ENCODE results near the gene HOXB3. TPM values are rescaled to one million over a fixed set of nuclear protein-coding genes. Genes with fewer than 3 reads are reported as not detected.

The HOXB3 gene
- polyA plus RNA-seq, 1 of the 3 experiments (the other 2 are of a cell fraction): 0.46 TPM

DNA sequence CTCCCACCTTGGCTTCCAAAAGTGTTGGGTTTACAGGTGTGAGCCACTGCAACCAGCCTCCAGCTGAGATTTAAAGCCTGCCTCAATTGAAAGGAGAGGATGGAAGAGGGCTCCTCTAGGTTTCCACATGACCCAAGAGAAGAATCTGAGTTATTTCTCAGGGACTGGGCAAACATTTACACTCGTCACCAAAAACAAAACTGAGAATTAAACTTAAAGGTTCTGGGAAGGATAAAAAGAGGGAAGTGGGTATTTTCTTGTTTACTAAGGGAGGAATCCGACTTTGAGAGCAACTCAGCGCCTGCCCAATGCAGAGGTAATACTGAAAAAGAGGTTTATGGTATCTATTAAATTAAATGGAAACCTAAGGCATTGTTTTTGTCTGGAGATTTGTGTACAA lies 72.6 kb downstream of the HOXB3 start:
- WGBS (ENCODE audit: low lambda C conversion rate): under 1% methylated on average over 3 of the region's 3 CpGs
- ChIA-PET CTCF (no interaction called here), POLR2A (no interaction called here)
- H3K9me3 ChIP-seq: no peaks in the 10 kb centered on the region
- no peak overlapping the region for H2AFZ ChIP-seq (ENCODE audit: low read depth)
- no peaks in the 10 kb centered on the region for H3K36me3 ChIP-seq (replicated peaks in 1 of 2; ENCODE audit: control insufficient read depth in 1 of 2, insufficient read depth in 2 of 2, low read length in 1 of 2)
- no peaks in the 10 kb centered on the region for H3K4me1 ChIP-seq (ENCODE audit: control insufficient read depth in 1 of 2, insufficient read depth in 2 of 2, low read depth in 1 of 2, low read length in 1 of 2)
- no peaks in the 10 kb centered on the region for H3F3A ChIP-seq (replicated peaks; ENCODE audit: insufficient read depth)
- no peak overlapping the region for H3K4me2 ChIP-seq
- no peak overlapping the region for H3K27ac ChIP-seq (ENCODE audit: low read depth in 2 of 2, low read length in 1 of 2)
- no peaks in the 10 kb centered on the region for H4K20me1 ChIP-seq (ENCODE audit: insufficient read depth)
- no peak for TF ChIP-seq FOXJ3 (CRISPR knock-in tag; IDR thresholded peaks at IDR 0.05)
- no peak for TF ChIP-seq RCOR1 (IDR thresholded peaks at IDR 0.05; ENCODE audit: low read length)
- TF ChIP-seq NRF1 (IDR thresholded peaks at IDR 0.05; ENCODE audit: low read depth, low read length): no peak
- TF ChIP-seq ELF1 (IDR thresholded peaks at IDR 0.05): no peak
- TF ChIP-seq CHD2 (IDR thresholded peaks at IDR 0.05; ENCODE audit: low read length, partially characterized antibody): no peak
- TF ChIP-seq, protein P1, sequence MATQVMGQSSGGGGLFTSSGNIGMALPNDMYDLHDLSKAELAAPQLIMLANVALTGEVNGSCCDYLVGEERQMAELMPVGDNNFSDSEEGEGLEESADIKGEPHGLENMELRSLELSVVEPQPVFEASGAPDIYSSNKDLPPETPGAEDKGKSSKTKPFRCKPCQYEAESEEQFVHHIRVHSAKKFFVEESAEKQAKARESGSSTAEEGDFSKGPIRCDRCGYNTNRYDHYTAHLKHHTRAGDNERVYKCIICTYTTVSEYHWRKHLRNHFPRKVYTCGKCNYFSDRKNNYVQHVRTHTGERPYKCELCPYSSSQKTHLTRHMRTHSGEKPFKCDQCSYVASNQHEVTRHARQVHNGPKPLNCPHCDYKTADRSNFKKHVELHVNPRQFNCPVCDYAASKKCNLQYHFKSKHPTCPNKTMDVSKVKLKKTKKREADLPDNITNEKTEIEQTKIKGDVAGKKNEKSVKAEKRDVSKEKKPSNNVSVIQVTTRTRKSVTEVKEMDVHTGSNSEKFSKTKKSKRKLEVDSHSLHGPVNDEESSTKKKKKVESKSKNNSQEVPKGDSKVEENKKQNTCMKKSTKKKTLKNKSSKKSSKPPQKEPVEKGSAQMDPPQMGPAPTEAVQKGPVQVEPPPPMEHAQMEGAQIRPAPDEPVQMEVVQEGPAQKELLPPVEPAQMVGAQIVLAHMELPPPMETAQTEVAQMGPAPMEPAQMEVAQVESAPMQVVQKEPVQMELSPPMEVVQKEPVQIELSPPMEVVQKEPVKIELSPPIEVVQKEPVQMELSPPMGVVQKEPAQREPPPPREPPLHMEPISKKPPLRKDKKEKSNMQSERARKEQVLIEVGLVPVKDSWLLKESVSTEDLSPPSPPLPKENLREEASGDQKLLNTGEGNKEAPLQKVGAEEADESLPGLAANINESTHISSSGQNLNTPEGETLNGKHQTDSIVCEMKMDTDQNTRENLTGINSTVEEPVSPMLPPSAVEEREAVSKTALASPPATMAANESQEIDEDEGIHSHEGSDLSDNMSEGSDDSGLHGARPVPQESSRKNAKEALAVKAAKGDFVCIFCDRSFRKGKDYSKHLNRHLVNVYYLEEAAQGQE (IDR thresholded peaks at IDR 0.05; ENCODE audit: low read depth, low read length): no peak
- no peak for TF ChIP-seq GATA2 (CRISPR knock-in tag; IDR thresholded peaks at IDR 0.05)
- TF ChIP-seq EZH2phosphoT487 (IDR thresholded peaks at IDR 0.05; ENCODE audit: borderline replicate concordance, low read depth): no peak
- TF ChIP-seq, protein P2, sequence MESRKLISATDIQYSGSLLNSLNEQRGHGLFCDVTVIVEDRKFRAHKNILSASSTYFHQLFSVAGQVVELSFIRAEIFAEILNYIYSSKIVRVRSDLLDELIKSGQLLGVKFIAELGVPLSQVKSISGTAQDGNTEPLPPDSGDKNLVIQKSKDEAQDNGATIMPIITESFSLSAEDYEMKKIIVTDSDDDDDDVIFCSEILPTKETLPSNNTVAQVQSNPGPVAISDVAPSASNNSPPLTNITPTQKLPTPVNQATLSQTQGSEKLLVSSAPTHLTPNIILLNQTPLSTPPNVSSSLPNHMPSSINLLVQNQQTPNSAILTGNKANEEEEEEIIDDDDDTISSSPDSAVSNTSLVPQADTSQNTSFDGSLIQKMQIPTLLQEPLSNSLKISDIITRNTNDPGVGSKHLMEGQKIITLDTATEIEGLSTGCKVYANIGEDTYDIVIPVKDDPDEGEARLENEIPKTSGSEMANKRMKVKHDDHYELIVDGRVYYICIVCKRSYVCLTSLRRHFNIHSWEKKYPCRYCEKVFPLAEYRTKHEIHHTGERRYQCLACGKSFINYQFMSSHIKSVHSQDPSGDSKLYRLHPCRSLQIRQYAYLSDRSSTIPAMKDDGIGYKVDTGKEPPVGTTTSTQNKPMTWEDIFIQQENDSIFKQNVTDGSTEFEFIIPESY (IDR thresholded peaks at IDR 0.05; ENCODE audit: borderline replicate concordance, low read depth): no peak
- TF ChIP-seq EP300 (IDR thresholded peaks at IDR 0.05; ENCODE audit: borderline replicate concordance in 1 of 2, low read depth in 1 of 2, low read length in 1 of 2): no peak
- H3K9me2 ChIP-seq: no peaks in the 10 kb centered on the region
- no peak overlapping the region for H3K9ac ChIP-seq
- H3K79me2 ChIP-seq (ENCODE audit: insufficient read depth): no peaks in the 10 kb centered on the region
- no peak for DNase-seq
- no peak overlapping the region for H3K4me3 ChIP-seq (ENCODE audit: low read depth in 2 of 2, low read length in 1 of 2)
- peaks cover 95% of the 10 kb centered on the region for H3K27me3 ChIP-seq (ENCODE audit: insufficient read depth)
